NB4 (cell line): ENCODE data around the gene EPN3.

Experiments
- CTCF ChIP-seq: IDR thresholded peaks from one replicate; pipeline ENCODE4 v1.5.1; 2012; ENCODE audit warnings: low read depth, low read length
- POLR2A ChIP-seq: IDR thresholded peaks from 2 replicates; pipeline ENCODE4 v1.6.1; 2011; ENCODE audit warnings: mild to moderate bottlenecking; ENCODE audit not compliant: insufficient read length; ENCODE audit errors: extremely low read depth

- no peak for TF ChIP-seq CTCF
- no peak for TF ChIP-seq POLR2A
These were observed 5.3 kb upstream of the EPN3 start for GRCh38 chr17:50527155-50527762.
